ENCODE measurements around the gene NSMF.

NSMF gene

GRCh38 chr9:137505421-137506140 is 46.4 kb upstream of the NSMF start:
- no peak overlapping the region for H2AFZ ChIP-seq (ENCODE audit: low read depth, low read length)
- H3K9me3 ChIP-seq (ENCODE audit: insufficient read depth, low read length), result no peaks in the 10 kb centered on the region

GRCh38 chr9:137504432-137504777 is 45.3 kb upstream of the NSMF start:
- Histone ChIP-seq H3K4me1 (ENCODE audit: low read length) (no peaks in the 10 kb centered on the region), H3K4me3 (ENCODE audit: low read length) (no peak overlapping the region), H4K20me1 (ENCODE audit: insufficient read depth, low read length) (no peaks in the 10 kb centered on the region), H2AFZ (ENCODE audit: low read depth, low read length) (no peak overlapping the region), H3K36me3 (replicated peaks; ENCODE audit: low read depth, low read length) (no peaks in the 10 kb centered on the region), H3K79me2 (ENCODE audit: low read length) (no peaks in the 10 kb centered on the region), H3K27ac (ENCODE audit: low read length) (no peak overlapping the region), H3K27me3 (ENCODE audit: low read depth, low read length) (no peaks in the 10 kb centered on the region), H3K9ac (ENCODE audit: low read length) (no peak overlapping the region), H3K4me2 (ENCODE audit: low read length) (no peak overlapping the region), H3K9me3 (ENCODE audit: insufficient read depth, low read length) (no peaks in the 10 kb centered on the region)
- no peak for TF ChIP-seq EZH2phosphoT487 (IDR thresholded peaks at IDR 0.05; ENCODE audit: low read depth)
- TF ChIP-seq CTCF (IDR thresholded peaks at IDR 0.05; ENCODE audit: low read depth, low read length), result no peak

More at GRCh38 chr9:137505421-137506140, 46.4 kb upstream of the NSMF start:
- H3K4me2 ChIP-seq (ENCODE audit: low read length), result no peak overlapping the region
- no peak overlapping the region for H3K27ac ChIP-seq (ENCODE audit: low read length)
- no peak overlapping the region for H3K4me3 ChIP-seq (ENCODE audit: low read length)
- no peak for TF ChIP-seq CTCF (IDR thresholded peaks at IDR 0.05; ENCODE audit: low read depth, low read length)
- TF ChIP-seq EZH2phosphoT487 (IDR thresholded peaks at IDR 0.05; ENCODE audit: low read depth), result no peak
- H3K79me2 ChIP-seq (ENCODE audit: low read length), result no peaks in the 10 kb centered on the region
- no peak overlapping the region for H3K9ac ChIP-seq (ENCODE audit: low read length)
- H3K27me3 ChIP-seq (ENCODE audit: low read depth, low read length), result no peaks in the 10 kb centered on the region
- no peaks in the 10 kb centered on the region for H3K36me3 ChIP-seq (replicated peaks; ENCODE audit: low read depth, low read length)
- H4K20me1 ChIP-seq (ENCODE audit: insufficient read depth, low read length), result no peaks in the 10 kb centered on the region
- no peaks in the 10 kb centered on the region for H3K4me1 ChIP-seq (ENCODE audit: low read length)

- no peaks in the 10 kb centered on the region for H3K4me1 ChIP-seq (ENCODE audit: low read length)
- H3K36me3 ChIP-seq (replicated peaks; ENCODE audit: low read depth, low read length), result no peaks in the 10 kb centered on the region
- no peaks in the 10 kb centered on the region for H3K27me3 ChIP-seq (ENCODE audit: low read depth, low read length)
- H3K27ac ChIP-seq (ENCODE audit: low read length), result no peak overlapping the region
- H2AFZ ChIP-seq (ENCODE audit: low read depth, low read length), result no peak overlapping the region
- no peak overlapping the region for H3K9ac ChIP-seq (ENCODE audit: low read length)
- TF ChIP-seq CTCF (IDR thresholded peaks at IDR 0.05; ENCODE audit: low read depth, low read length) (no peak), EZH2phosphoT487 (IDR thresholded peaks at IDR 0.05; ENCODE audit: low read depth) (no peak)
- no peak overlapping the region for H3K4me3 ChIP-seq (ENCODE audit: low read length)
- H3K4me2 ChIP-seq (ENCODE audit: low read length), result no peak overlapping the region
- no peaks in the 10 kb centered on the region for H3K79me2 ChIP-seq (ENCODE audit: low read length)
- H3K9me3 ChIP-seq (ENCODE audit: insufficient read depth, low read length), result no peaks in the 10 kb centered on the region
- no peaks in the 10 kb centered on the region for H4K20me1 ChIP-seq (ENCODE audit: insufficient read depth, low read length)
These were observed 43.1 kb upstream of the NSMF start for GRCh38 chr9:137502008-137502911.

GRCh38 chr9:137501457-137501856 is 42.3 kb upstream of the NSMF start:
- no peak overlapping the region for H2AFZ ChIP-seq (ENCODE audit: low read depth, low read length)
- H3K27ac ChIP-seq (ENCODE audit: low read length), result no peak overlapping the region
- no peak overlapping the region for H3K4me2 ChIP-seq (ENCODE audit: low read length)
- no peaks in the 10 kb centered on the region for H3K27me3 ChIP-seq (ENCODE audit: low read depth, low read length)
- H4K20me1 ChIP-seq (ENCODE audit: insufficient read depth, low read length), result no peaks in the 10 kb centered on the region
- H3K9me3 ChIP-seq (ENCODE audit: insufficient read depth, low read length), result no peaks in the 10 kb centered on the region
- TF ChIP-seq EZH2phosphoT487 (IDR thresholded peaks at IDR 0.05; ENCODE audit: low read depth) (no peak), CTCF (IDR thresholded peaks at IDR 0.05; ENCODE audit: low read depth, low read length) (no peak)
- no peaks in the 10 kb centered on the region for H3K36me3 ChIP-seq (replicated peaks; ENCODE audit: low read depth, low read length)
- no peak overlapping the region for H3K9ac ChIP-seq (ENCODE audit: low read length)
- H3K4me1 ChIP-seq (ENCODE audit: low read length), result no peaks in the 10 kb centered on the region
- H3K4me3 ChIP-seq (ENCODE audit: low read length), result no peak overlapping the region
- no peaks in the 10 kb centered on the region for H3K79me2 ChIP-seq (ENCODE audit: low read length)
